ENCODE data around the gene SIX1. TPM values are rescaled to one million over a fixed set of nuclear protein-coding genes. Genes with fewer than 3 reads are reported as not detected.
A peak's percentile ranks its signal among the peaks of the same experiment; 100 is the strongest.

SIX1 gene
- total RNA-seq, result under 1 TPM in 2 of 4 donors, not detected in 2; 0.31 to 0.64 TPM

GRCh38 chr14:60648934-60649874 is at the start of gene SIX1:
Gene SIX1, minus strand, starts transcription at chr14:60649477. Its CDS starts 288 bp downstream, at chr14:60649189.
- TF ChIP-seq CTCF (IDR thresholded peaks at IDR 0.05) (no peak), POLR2AphosphoS5 (IDR thresholded peaks at IDR 0.05) (no peak), POLR2A (IDR thresholded peaks at IDR 0.05) (no peak), EP300 (IDR thresholded peaks at IDR 0.05) (no peak)
- Histone ChIP-seq H3K36me3 (no peaks in the 10 kb centered on the region), H3K4me3 (peak within 1 kb of the TSS; percentile 40), H3K9me3 (no peaks in the 10 kb centered on the region), H3K27me3 (peaks cover 100% of the 10 kb centered on the region), H3K4me1 (peaks cover 55% of the 10 kb centered on the region), H3K27ac (no peak within 1 kb of the TSS)
- no peak for DNase-seq (ENCODE audit: low spot score in 2 of 2)
- WGBS, result 4% methylated on average over 52 of the region's 79 CpGs

- H3K4me1 ChIP-seq, result no peaks in the 10 kb centered on the region
- no peak overlapping the region for H3K4me3 ChIP-seq
- no peak overlapping the region for H3K27ac ChIP-seq
- no peaks in the 10 kb centered on the region for H3K9me3 ChIP-seq
- DNase-seq (ENCODE audit: low spot score in 2 of 2), result no peak
- no peaks in the 10 kb centered on the region for H3K36me3 ChIP-seq
- no peak for TF ChIP-seq POLR2AphosphoS5 (IDR thresholded peaks at IDR 0.05)
- no peak for TF ChIP-seq CTCF (IDR thresholded peaks at IDR 0.05)
- TF ChIP-seq EP300 (IDR thresholded peaks at IDR 0.05), result no peak
- TF ChIP-seq POLR2A (IDR thresholded peaks at IDR 0.05), result no peak
- WGBS, result 84% methylated on average over 4 of the region's 4 CpGs
- H3K27me3 ChIP-seq, result no peaks in the 10 kb centered on the region
Measured at GRCh38 chr14:60695327-60695726, 46.0 kb upstream of the SIX1 start.

GRCh38 chr14:60691383-60692113 is 42.3 kb upstream of the SIX1 start:
- Histone ChIP-seq H3K9me3 (no peaks in the 10 kb centered on the region), H3K4me3 (no peak overlapping the region), H3K36me3 (no peaks in the 10 kb centered on the region), H3K4me1 (no peaks in the 10 kb centered on the region), H3K27ac (no peak overlapping the region), H3K27me3 (no peaks in the 10 kb centered on the region)
- TF ChIP-seq POLR2AphosphoS5 (IDR thresholded peaks at IDR 0.05) (no peak), CTCF (IDR thresholded peaks at IDR 0.05) (no peak), POLR2A (IDR thresholded peaks at IDR 0.05) (no peak), EP300 (IDR thresholded peaks at IDR 0.05) (no peak)
- no peak for DNase-seq (ENCODE audit: low spot score in 2 of 2)
- WGBS, result 79% methylated on average over 3 of the region's 3 CpGs

GRCh38 chr14:60686865-60687264 is 37.6 kb upstream of the SIX1 start:
- Histone ChIP-seq H3K4me3 (no peak overlapping the region), H3K27me3 (no peaks in the 10 kb centered on the region), H3K27ac (no peak overlapping the region), H3K9me3 (peaks cover 6% of the 10 kb centered on the region), H3K36me3 (no peaks in the 10 kb centered on the region), H3K4me1 (no peaks in the 10 kb centered on the region)
- TF ChIP-seq EP300 (IDR thresholded peaks at IDR 0.05), result no peak
- DNase-seq (ENCODE audit: low spot score in 2 of 2), result no peak

- no peak overlapping the region for H3K27ac ChIP-seq
- H3K4me1 ChIP-seq, result no peaks in the 10 kb centered on the region
- WGBS, result 56% methylated on average over 2 of the region's 2 CpGs
- H3K9me3 ChIP-seq, result peaks cover 6% of the 10 kb centered on the region
- no peaks in the 10 kb centered on the region for H3K27me3 ChIP-seq
- no peak for TF ChIP-seq POLR2A (IDR thresholded peaks at IDR 0.05)
- TF ChIP-seq EP300 (IDR thresholded peaks at IDR 0.05), result no peak
- TF ChIP-seq POLR2AphosphoS5 (IDR thresholded peaks at IDR 0.05), result no peak
- TF ChIP-seq CTCF (IDR thresholded peaks at IDR 0.05), result no peak
- H3K36me3 ChIP-seq, result no peaks in the 10 kb centered on the region
- no peak overlapping the region for H3K4me3 ChIP-seq
- no peak for DNase-seq (ENCODE audit: low spot score in 2 of 2)
Measured at GRCh38 chr14:60684203-60684602, 34.9 kb upstream of the SIX1 start.
